HL-60 (cell line): ENCODE measurements around the gene CDC5L.
A peak's percentile ranks its signal among the peaks of the same experiment; 100 is the strongest.

Source experiments
- DNase-seq, 2 experiments: peaks; one replicate each; pipeline ENCODE4 v3.0.0-alpha.2; 2010 to 2020; ENCODE audit warnings: low read depth in 1 of 2, low spot score in 1 of 2
- H3K27ac ChIP-seq: fragments of 250-450 bp; sonication (Bioruptor Pico); replicated peaks from 2 replicates; pipeline ENCODE4 v1.5.1; 2020; ENCODE audit warnings: mild to moderate bottlenecking, moderate library complexity
- H3K27me3 ChIP-seq: fragments of 250-450 bp; sonication (Bioruptor Pico); 2 replicates; pipeline ENCODE4 v1.5.1; 2021; ENCODE audit warnings: mild to moderate bottlenecking, moderate library complexity; ENCODE audit not compliant: insufficient read depth, poor library complexity, severe bottlenecking
- H3K4me3 ChIP-seq: replicated peaks from 2 replicates; pipeline ENCODE4 v1.5.1; 2011; ENCODE audit warnings: mild to moderate bottlenecking, control low read depth, low read length; ENCODE audit not compliant: insufficient read depth
- CTCF ChIP-seq: IDR thresholded peaks from one replicate; pipeline ENCODE4 v1.5.1; 2011; ENCODE audit warnings: low read length, control low read depth, inconsistent platforms; ENCODE audit not compliant: insufficient read depth
- GABPA ChIP-seq: IDR thresholded peaks from 2 replicates; pipeline ENCODE4 v1.6.1; 2012; ENCODE audit warnings: low read depth
- POLR2AphosphoS5 ChIP-seq: IDR thresholded peaks from 2 replicates; pipeline ENCODE4 v1.6.1; 2012; ENCODE audit warnings: low read depth
- REST ChIP-seq: IDR thresholded peaks from 2 replicates; pipeline ENCODE4 v1.6.1; 2012; ENCODE audit warnings: low read depth; ENCODE audit not compliant: insufficient replicate concordance
- SPI1 ChIP-seq: IDR thresholded peaks from 2 replicates; pipeline ENCODE4 v1.6.1; 2012; ENCODE audit warnings: low read depth, mild to moderate bottlenecking, borderline replicate concordance

CDC5L gene

DNA sequence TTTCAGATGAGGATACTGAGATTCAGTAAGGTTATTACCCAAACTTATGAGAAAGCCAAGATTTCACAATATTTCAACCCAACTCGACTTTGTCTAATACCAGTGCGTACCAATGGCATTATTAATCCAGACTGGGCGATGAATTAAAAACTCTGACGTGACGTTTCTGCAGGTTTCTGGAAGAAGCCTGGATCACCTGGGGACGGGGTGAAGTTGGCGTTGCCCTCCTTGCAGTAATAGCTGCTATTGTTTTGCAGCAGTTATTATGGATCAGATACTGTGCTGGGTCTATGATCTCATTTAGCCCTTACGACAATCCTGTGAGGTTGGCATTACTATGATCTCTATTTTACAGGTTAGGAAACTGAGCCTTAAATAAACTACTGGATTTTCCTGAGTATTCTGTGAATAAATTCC, 569 bp upstream of the CDC5L start:
- Histone ChIP-seq H3K4me3 (peak overlapping the region; percentile 89), H3K27ac (peak overlapping the region; percentile 97), H3K27me3 (no peaks in the 10 kb centered on the region)
- no peak for DNase-seq
- TF ChIP-seq POLR2AphosphoS5 (no peak), SPI1 (no peak), REST (no peak), GABPA (no peak), CTCF (no peak)

- H3K27me3 ChIP-seq: no peaks in the 10 kb centered on the region
These were observed 605 bp downstream of the CDC5L start for GRCh38 chr6:44388135-44388487.

DNA sequence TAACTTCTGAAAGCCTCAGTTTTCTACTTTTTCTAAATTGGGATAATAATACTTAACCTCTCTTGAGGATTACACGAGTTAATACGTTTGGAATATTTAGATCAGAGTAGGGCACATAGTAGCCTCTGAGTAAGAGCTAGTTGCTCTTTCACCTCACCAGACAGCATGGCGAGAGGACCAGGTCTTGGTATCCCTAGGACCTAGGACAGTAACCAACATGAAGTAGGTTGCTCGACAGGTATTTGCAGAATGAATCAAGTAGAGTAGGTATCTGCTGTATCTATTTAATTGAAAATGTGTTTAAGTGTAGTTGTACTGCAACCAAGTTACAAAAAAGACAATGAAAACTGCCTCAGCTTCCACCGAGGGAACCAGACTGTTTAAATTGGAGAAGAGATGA, 1.4 kb downstream of the CDC5L start:
- no peak for DNase-seq
- no peak for TF ChIP-seq POLR2AphosphoS5
- TF ChIP-seq REST: peak; percentile 69
- Histone ChIP-seq H3K27me3 (no peaks in the 10 kb centered on the region), H3K27ac (no peak overlapping the region), H3K4me3 (peak overlapping the region; percentile 89)

More at GRCh38 chr6:44388135-44388487, 605 bp downstream of the CDC5L start:
- TF ChIP-seq GABPA: no peak
- TF ChIP-seq REST: no peak
- peak; percentile 37; the same call in 1 of the 2 replicates for TF ChIP-seq SPI1
- Histone ChIP-seq H3K27ac (peak overlapping the region; percentile 97), H3K4me3 (peak overlapping the region; percentile 89)
- DNase-seq: peak in 1 of 2 experiments; percentile 42

DNA sequence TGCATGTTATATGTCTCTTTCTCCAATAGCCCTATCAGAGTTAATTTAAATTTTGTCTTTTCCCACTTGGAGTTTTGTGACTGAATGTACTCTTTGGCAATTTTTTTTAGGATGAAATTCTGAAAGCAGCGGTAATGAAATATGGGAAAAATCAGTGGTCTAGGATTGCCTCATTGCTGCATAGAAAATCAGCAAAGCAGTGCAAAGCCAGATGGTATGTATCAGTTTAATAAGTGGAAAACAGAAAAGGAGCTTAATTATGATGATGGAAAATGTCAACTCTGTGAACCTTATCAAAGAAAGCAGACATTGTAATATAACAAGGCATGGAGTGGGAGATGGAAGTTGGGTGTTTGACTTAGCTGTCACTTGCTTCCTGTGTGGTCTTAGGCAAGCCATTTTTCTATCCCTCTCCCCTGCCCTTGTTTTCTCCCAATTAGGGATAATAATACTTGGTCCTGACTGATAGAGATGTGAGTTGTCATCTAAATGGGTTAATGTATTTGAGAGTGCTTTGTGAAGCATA, 2.7 kb downstream of the CDC5L start:
- no peak overlapping the region for H3K4me3 ChIP-seq
- DNase-seq: no peak
- H3K27ac ChIP-seq: no peak overlapping the region
- no peaks in the 10 kb centered on the region for H3K27me3 ChIP-seq
- TF ChIP-seq SPI1 (no peak), REST (no peak), POLR2AphosphoS5 (no peak), GABPA (no peak), CTCF (no peak)
